ENCODE results near the gene EN2.

Gene EN2

GRCh38 chr7:155510975-155511701 is 53.2 kb downstream of the EN2 start:
- DNase-seq, result no peak

GRCh38 chr7:155511702-155511996 is 53.7 kb downstream of the EN2 start:
- no peak for DNase-seq

DNA sequence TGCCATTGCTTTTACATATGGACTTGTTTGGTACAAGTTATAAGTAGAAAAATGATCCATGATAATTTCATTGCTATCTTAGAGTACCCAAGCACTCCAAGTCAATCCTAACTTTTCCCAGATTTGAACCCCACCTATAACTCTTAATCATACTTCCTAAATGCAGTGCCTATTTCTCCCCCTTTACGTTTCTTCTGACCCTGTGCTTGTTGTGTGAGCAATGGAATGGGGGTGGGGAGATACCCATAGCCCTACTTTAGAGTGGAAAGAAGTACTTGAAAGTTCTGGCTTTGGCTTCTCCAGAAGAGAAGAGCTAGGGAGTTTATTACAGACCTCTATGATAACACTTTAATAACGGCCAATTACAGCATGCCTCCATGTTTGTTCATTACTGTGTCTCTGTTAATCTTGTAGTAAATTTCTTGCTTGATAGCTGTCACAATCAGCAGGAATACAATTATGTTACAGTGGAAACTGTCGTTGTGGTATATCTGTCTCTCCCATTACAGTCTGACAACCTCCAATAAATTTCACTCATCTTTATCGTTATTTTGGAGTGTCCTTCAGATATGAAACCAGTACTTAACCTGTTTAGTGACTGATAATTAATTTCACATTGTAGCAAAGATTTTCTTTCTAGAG is 54.4 kb downstream of the EN2 start:
- no peak for DNase-seq

DNA sequence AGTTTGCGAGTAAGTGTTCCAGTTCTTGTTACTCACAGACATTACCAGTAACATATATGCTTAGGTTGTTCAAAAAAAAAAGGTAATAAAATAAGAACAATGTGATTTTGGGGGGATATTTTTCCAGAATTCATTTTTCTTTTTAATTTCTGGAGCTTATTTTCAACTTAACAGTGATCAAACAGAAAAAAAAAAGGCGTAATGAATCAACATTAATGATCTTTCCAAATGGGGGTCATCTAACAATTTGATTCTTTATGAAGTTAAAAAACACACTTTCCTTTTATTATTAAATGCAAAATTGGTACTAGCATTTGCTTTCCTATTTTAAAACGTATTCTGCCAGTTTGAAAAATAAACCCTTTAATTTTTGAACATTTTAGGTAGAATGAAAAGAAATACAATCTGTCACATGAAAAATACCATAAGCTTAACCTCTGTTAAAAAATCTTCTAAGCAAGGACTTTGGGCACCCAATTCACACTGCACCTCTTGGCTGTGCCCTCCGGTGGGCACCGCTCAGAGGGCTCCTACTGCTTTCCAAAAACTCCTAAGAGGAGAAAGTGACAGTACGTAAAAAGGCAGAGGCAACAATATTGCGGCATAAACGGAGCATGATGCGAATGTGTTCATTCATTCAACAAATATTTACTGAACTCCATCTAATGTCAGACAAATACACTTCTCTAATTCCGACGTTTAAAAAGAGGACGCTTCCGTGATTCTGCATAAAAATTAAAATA is 55.8 kb downstream of the EN2 start:
- no peak for DNase-seq

GRCh38 chr7:155514296-155514695 is 56.4 kb downstream of the EN2 start:
- DNase-seq, result no peak
